ENCODE measurements around the gene CACYBP. TPM values are rescaled to one million over a fixed set of nuclear protein-coding genes. Genes with fewer than 3 reads are reported as not detected.
"Not testable (repeated sequence)": the region's sequence is repeated elsewhere in the genome, so short reads cannot be mapped to it uniquely, and the experiment has no call there.

CACYBP gene
- total RNA-seq, 2 donors from 2014 or later: 45.7 to 47.9 TPM

DNA sequence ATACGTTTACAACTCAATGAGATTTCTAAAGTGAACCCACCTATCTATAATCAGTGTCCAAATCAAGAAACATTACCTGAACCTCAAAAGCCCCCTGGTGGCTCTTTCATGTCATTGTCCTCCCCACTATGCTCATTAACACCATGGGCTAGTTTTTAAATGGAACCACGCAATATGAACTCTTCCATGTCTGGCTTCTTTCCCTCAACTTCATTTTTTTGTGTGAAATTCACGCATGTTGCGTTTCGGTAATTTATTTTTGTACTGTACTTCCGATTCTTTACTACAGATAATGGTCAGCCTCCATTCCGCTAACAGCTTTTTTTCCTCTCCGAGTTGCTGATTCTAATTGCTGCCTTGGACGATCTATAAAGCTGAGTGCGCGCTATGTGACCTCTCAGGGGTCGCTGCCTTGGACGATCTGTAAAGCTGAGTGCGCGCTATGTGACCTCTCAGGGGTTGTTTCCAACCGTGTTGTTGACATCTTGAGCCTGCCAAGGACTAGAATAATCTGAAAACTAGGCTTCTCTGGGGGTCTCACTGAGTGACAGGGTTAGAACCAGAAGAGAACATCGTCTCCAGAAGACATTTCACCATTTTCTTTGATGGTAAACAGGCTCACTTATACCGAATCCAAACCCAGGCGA, 1.1 kb upstream of the CACYBP start:
- no peak for DNase-seq (ENCODE audit: low spot score)
- intact Hi-C loops (cut with DNase I): no loop called here

DNA sequence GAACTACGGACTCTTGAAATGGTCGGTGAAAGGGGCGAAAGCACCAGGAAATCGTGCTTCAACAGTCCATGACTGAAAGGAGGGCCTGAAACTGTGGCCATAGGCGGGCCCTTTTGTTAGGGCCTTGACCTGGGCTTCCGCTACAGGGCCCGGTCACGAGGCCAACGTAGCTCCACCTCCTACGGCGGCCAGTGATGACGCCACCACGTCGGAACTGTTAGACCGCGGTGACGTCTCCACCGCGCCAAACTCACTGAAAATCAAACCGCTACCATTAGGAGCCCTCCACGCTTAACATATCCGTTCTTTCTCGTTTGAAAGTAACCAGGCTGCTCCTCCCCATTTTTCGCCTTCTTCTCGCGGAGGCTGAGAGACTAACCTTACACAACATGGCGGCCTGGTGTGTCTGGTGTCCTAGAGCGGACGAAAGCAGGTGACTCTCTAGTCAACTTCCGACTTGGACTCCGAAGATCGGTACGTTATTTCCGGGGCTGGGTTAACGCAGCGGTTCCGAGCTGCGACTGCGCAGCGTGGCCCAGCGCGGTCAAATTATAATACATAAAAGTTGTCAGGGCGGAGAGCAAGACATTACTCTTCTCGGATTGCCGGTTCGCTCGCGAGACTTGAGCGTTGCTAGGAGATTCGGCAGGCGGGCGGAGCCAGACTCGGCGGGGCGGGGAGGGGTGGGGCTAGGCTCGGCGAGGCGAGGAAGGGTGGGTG, 371 bp upstream of the CACYBP start:
- intact Hi-C loops (cut with DNase I): no loop called here
- DNase-seq (ENCODE audit: low spot score): peak; percentile 99

DNA sequence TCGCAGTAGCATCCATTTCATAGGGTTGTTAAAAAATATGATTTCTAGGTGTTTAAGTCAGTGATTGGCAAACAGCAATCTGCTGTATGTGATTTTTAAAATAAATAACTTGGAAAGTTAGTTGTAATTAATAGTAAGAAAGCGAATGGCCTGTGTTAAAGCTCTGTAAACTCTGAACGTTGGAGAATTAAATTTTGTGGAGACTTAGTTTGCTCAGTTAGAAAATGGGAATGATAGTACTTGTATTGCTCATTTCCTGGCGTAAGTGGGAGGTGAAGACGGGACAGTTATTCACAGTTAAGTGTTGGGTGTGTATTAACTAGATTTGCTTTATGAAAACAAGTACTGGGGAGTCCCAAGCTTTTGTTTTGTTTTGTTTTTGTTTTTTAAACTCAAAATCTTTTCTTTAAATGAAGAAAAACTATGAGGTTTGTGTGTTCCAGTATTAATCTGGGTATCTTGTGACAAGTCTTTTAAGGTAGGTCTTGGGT, 995 bp downstream of the CACYBP start:
- intact Hi-C loops (cut with DNase I): no loop called here
- DNase-seq (ENCODE audit: low spot score): no peak

DNA sequence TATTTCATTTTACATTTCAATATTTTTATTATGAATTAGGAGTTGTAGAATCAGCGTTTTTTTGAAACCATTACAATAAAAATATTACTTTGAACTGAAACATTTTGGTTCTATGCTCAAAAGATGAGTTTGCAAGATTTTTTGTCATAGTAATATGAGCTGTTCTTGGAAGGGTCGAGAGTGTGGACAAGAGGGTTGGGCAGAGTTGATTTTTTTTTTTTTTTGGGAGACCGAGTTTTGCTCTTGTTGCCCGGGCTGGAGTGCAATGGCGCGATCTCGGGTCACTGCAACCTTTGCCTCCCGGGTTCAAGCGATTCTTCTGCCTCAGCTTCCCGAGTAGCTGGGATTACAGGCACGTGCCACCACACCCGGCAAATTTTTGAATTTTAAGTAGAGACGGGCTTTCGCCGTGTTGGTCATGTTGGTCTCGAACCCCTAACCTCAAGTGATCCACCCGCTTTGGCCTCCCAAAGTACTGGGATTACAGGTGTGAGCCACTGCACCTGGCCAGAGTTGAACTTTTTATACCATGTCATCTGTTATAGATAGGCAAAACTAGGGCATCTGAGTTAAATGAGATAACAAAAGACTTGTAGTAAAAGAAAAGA, 3.3 kb downstream of the CACYBP start:
- no peak for DNase-seq (ENCODE audit: low spot score)
- intact Hi-C loops (cut with DNase I): no loop called here

DNA sequence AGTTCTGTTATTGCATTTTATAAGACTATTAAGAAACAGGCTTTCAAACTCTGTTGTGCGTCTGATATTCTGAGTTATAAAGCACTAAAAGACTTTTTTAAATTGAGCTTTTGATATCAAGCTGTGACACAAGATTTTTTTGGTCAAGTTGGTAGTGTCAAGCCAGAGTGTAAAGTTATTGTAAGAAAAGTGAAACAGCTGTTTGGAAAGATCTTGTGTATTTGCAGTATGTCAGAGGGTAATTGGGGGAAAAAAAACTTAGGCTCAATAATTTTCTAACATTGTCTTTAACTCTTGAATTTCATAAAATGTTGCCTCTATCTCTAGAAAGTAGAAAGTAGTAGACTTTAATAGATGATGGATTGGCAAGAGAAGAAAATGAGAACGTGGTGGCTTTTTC, 3.8 kb downstream of the CACYBP start:
- intact Hi-C loops (cut with DNase I): no loop called here
- no peak for DNase-seq (ENCODE audit: low spot score)

DNA sequence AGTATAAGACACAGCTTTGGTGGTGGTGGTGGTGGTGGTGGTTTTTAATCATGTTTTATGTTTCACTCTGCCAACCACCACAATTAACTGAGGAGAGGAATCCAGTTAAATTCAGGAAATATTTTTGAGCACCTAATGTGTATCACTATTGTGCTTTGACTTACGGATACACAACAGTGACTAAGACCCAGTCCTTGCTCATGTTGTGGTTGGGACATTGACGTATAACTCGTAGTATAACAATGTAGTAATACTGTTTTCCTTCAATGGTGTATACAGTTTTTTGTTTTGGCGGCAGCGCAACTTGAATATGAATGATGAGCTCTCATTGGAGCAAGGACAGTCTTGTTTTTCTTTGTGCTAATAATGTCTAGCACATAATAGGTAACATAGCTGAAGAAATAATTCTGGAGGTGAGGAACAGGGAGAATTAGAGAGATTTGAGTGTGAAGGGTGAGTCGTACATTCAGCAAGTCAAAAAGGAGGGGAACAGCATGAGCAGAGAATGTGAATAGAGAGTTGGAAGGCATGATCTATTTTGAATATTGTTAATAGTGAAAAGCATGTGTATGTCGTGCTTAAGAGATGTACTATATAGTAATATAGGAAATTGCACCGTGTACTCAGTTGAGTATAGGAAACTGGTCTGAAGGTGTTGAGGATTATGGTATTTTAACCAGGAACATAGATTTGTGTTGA, 5.5 kb downstream of the CACYBP start:
- no peak for DNase-seq (ENCODE audit: low spot score)
- intact Hi-C loops (cut with DNase I): no loop called here

DNA sequence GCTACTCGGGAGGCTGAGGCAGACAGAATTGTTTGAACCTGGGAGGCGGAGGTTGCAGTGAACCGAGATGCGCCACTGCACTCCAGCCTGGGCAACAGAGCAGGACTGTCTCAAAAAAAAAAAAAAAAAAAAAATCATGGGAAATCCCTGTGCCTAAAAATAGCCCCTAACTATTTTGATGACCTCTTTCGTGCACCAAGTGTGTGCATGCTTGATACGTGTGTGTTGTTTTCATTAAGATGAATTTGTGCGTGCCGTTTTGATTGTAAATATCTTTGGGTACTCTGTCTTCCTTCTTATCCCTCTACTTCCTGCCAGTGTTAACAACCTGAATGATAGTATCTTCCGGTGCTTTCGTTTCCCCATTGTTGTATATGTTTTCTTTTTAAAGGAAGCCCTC, 9.8 kb downstream of the CACYBP start:
- intact Hi-C loops (cut with DNase I): no loop called here

DNA sequence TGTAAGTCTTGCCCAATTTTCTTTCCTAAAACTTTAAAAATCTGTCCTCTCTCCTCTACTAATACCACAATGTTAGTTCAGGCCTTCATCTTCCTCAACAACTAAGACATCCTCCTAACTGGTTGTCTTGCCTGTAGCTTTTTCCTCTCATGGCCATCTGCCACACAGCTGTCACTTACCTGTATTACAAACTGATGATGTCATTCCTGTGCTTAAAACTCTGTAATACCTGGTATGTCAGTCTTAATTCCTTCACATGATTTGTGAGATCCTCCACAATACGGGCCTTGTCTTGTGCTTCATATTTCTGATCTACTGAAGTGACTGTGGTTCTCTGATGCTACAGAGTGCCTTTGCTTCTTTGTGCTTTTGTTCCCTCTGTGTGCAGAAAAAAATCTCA, 13.7 kb downstream of the CACYBP start:
- no peak for DNase-seq (ENCODE audit: low spot score)
- intact Hi-C loops (cut with DNase I): no loop called here

More for the DNA sequence above, 9.8 kb downstream of the CACYBP start:
- no peak for DNase-seq (ENCODE audit: low spot score)

DNA sequence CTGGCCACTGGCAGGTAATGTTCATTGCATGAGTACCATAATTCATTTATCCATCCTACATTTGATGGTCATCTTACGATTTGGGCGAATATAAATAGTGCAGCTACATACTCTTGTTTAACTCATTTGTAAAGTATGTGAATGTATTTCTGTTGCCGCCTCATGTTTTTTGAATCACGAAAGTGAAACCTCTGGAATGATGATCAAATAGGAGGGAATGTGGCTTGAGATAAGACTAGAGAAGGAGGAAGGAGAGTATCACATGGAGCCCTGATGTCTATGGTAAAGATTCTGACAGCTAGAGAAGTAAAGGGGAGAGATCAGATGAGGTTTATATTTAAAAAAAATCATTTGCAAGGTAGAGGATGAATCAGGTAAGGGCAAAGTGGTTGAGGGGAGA, 15.5 kb downstream of the CACYBP start:
- intact Hi-C loops (cut with DNase I): no loop called here

DNA sequence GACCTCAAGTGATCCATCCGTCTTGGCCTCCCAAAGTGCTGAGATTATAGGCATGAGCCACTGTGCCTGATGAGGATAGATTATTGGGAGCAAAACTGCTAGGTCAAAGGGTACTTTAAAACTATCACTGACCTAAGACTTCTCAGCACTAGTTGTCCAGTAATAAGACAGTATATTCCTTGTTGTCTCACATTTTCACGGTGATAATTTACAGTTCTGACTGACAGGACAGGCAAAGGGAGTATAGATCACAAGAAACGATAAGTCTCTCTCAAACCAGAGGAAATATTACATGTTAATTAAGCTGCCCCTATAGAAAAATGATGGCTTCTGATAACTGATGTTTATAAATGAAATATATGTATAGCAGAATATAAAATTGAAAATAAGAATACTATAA, 19.8 kb downstream of the CACYBP start:
- intact Hi-C loops (cut with DNase I): no loop called here
- no peak for DNase-seq (ENCODE audit: low spot score)

More for the DNA sequence above, 15.5 kb downstream of the CACYBP start:
- no peak for DNase-seq (ENCODE audit: low spot score)

DNA sequence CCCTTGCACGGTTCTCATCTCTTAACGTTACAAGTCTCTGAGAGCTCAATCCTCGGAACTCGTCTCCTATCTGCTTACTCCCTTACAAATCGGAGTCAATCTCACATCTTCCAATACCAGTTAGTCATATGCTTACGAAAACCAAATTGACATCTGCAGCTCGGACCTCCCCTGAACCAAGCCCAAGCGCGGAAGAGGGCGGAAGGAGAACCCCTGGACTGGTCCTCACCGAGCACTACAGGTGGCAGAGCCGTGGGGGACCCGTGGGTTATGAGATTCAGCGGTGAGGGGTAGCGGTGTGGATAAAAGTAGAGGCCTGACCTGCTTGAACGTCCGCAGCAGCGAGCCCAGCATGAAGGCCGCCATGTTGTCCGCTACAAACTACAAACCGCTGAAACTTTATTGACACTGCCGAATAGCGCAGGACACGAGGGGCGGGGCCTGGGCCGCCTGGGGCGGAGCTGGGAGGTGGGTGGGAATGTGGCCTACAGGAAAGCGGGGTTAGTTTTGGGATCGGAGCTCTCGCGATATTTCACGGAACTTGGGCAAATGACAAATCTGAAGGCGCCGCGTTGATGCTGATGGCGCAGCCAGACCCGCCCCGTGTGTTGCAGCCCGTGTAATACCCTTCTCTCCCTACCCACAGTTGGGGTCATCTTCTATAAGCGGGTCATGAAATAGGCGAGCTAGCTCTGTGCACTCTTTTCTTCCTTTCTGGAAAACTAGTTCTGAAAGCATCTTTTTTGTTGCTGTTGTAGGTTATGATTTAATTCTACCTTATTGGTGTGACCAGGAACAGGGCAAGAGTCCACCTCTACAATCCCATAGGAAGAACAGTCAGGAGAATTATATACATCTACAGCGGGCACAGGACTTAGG, 23.5 kb downstream of the CACYBP start, which contains the start of gene MRPS14:
Gene MRPS14, minus strand, starts transcription at position 383 of the 879 bp plus-strand sequence. Its CDS starts 17 bp downstream, at position 366.
- peak; percentile 99 for DNase-seq (ENCODE audit: low spot score)
- intact Hi-C loops (cut with DNase I): no loop called here

DNA sequence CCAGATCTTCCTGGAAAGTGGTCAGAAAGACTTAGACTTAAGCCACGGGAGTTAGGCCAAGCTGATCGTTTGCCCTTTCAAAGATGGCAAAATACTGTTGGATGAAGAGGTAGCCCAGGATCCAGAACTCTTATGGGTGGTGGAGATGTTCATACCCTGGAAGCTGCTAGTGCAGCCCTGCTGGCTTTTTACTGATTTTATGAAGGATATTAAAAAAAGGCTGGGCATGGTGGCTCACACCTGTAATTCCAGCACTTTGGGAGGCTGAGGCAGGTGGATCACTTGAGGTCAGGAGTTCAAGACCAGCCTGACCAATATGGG, 24.1 kb downstream of the CACYBP start:
- DNase-seq (ENCODE audit: low spot score); intact Hi-C loops (cut with DNase I): not testable (repeated sequence)

DNA sequence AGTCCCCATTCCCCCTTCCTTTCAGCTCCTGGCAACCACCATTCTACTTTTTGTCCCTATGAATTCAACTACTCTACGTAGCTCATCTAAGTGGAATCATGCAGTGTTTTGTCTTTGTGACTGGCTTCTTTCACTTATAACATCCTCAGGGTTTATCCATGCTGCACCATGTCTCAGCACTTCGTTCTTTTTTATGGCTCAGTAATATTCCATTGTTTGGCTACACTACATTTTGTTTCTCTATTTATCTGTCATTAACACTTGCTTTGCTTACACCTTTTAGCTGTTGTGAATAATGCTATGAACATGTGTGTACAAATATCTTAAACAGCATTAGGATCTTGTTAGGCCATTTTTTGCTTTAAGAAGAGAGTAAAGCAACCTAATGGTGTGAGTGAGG, 25.0 kb downstream of the CACYBP start:
- intact Hi-C loops (cut with DNase I): no loop called here
- no peak for DNase-seq (ENCODE audit: low spot score)

DNA sequence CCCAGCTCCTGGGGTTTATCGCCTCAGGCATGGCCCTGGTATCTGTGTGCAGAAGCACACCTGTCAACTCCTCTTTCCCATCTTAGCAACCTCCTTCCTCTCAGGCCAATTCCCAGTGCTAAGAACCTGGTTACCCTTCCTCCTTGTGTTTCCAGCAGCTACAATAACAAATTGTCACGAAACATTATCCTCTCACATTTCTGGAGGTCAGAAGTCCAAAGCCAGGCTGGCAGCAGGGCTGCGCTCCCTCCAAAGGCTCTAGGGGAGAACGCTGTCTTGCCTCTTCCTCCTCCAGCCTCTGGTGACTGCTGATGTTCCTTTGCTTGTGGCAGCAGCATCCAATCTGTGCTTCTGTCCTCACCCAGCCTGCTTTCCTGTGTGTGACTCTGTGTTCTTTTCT, 34.2 kb downstream of the CACYBP start:
- no peak for DNase-seq (ENCODE audit: low spot score)
- intact Hi-C loops (cut with DNase I): loop anchor here (5.0 to 10.0 kb wide), 3 partner anchors 91 to 281 kb away; no protein-coding TSS in a partner anchor

DNA sequence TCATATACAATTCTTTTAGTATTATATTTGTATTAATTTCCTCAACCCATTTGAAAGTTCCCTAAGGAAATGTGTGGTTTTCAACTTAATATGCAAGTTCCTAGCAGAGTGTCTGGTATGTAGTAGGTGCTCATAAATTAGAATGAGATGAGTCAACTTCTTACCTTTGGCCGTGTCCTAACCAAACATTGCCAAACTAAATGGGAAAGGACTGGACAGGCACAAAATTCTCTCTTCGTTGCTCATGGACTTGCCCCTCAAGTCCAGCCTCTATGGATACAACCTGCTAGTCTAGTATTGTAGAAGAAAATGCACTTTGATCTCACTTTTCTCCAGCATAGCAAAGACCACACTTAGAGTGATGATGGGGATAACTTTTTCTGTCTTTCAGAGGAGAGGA, 35.0 kb downstream of the CACYBP start:
- DNase-seq (ENCODE audit: low spot score): no peak
- intact Hi-C loops (cut with DNase I): loop anchor here (5.0 to 10.0 kb wide), 4 partner anchors 90 to 548 kb away; no protein-coding TSS in a partner anchor

DNA sequence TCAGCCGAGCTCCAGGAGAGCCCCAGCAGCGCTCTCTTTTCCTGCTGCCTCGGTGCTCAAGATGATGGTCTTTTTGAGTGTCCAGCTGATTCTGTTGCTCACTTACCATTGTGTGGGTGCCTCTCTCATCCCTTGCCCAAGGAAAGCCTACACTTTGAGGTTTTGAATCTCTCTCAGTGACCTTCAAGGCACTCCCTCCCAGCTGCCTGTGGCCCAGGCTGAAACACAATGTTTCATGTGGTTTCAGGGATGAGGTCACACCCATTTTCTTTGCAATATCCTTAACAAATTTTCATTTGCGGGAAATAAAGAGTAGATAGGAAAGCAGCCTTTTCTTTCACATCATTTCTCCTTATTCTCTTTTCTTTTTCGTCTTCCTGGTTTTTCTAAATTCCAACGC, 36.1 kb downstream of the CACYBP start:
- intact Hi-C loops (cut with DNase I): loop anchor here (5.0 to 10.0 kb wide), 3 partner anchors 89 to 546 kb away; no protein-coding TSS in a partner anchor
- no peak for DNase-seq (ENCODE audit: low spot score)

DNA sequence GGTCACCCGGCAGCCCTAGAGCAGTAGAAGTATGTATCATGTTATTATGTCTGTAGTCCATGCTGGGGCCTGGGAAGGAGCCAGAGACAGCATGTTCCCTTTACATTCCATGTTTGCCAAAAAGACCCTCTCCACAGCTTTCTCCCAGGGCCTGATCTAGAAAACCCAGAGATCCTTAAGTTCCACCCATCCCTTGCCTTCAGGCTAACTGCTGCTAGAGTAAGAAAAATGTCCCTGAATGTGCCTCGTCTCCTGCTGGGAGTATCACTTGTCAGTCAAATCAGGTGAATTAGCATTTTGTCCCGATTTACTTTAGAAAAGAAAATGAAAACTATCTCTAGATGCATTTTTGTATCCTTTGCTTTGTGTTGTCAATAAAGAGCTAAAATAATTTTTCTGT, 36.7 kb downstream of the CACYBP start:
- no peak for DNase-seq (ENCODE audit: low spot score)
- intact Hi-C loops (cut with DNase I): loop anchor here (5.0 to 10.0 kb wide), 3 partner anchors 88 to 546 kb away; no protein-coding TSS in a partner anchor

DNA sequence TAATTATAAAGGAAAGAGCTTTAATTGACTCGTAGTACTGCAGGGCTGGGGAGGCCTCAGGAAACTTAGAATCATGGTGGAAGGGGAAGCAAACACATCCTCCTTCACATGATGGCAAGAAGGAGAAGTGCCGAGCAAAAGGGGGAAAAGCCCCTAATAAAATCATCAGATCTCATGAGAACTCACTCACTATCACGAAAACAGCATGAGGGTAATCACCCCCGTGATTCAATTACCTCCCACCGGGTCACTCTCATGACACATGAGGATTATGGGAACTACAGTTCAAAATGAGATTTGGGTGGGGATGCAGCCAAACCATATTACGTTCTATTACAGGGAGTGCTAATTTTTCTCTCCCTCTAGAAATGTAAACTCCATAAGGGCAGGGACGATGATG, 37.7 kb downstream of the CACYBP start:
- intact Hi-C loops (cut with DNase I): loop anchor here (5.0 to 10.0 kb wide), 3 partner anchors 87 to 545 kb away; no protein-coding TSS in a partner anchor
- DNase-seq (ENCODE audit: low spot score): no peak

Measured in posterior vena cava (tissue), 2 donors.